DMS 273 (cell line): ENCODE measurements around the gene REEP2.
"Not testable (repeated sequence)": the region's sequence is repeated elsewhere in the genome, so short reads cannot be mapped to it uniquely, and the experiment has no call there.

Source experiments
- DNase-seq: peaks from one replicate; lab custom pipeline; 2025; ENCODE audit not compliant: unreplicated experiment; lab: John Stamatoyannopoulos, UW

Gene REEP2

GRCh38 chr5:138466125-138466899 lies 27.5 kb downstream of the REEP2 start:
- peak; percentile 67 for DNase-seq

DNA sequence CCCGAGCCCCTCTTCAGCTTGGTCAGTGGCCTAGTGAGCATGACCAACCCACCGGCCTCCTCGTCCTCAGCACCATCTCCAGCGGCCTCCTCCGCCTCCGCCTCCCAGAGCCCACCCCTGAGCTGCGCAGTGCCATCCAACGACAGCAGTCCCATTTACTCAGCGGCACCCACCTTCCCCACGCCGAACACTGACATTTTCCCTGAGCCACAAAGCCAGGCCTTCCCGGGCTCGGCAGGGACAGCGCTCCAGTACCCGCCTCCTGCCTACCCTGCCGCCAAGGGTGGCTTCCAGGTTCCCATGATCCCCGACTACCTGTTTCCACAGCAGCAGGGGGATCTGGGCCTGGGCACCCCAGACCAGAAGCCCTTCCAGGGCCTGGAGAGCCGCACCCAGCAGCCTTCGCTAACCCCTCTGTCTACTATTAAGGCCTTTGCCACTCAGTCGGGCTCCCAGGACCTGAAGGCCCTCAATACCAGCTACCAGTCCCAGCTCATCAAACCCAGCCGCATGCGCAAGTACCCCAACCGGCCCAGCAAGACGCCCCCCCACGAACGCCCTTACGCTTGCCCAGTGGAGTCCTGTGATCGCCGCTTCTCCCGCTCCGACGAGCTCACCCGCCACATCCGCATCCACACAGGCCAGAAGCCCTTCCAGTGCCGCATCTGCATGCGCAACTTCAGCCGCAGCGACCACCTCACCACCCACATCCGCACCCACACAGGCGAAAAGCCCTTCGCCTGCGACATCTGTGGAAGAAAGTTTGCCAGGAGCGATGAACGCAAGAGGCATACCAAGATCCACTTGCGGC lies 28.2 kb downstream of the REEP2 start:
- DNase-seq: peak; percentile 51

GRCh38 chr5:138467711-138468132 lies 28.9 kb downstream of the REEP2 start:
- no peak for DNase-seq

GRCh38 chr5:138468133-138468965 lies 29.5 kb downstream of the REEP2 start:
- DNase-seq: no peak

- DNase-seq: peak; percentile 56
Observed at GRCh38 chr5:138468966-138469539, 30.2 kb downstream of the REEP2 start.

- peak; percentile 79 for DNase-seq
Observed at GRCh38 chr5:138469540-138470321, 30.9 kb downstream of the REEP2 start.

DNA sequence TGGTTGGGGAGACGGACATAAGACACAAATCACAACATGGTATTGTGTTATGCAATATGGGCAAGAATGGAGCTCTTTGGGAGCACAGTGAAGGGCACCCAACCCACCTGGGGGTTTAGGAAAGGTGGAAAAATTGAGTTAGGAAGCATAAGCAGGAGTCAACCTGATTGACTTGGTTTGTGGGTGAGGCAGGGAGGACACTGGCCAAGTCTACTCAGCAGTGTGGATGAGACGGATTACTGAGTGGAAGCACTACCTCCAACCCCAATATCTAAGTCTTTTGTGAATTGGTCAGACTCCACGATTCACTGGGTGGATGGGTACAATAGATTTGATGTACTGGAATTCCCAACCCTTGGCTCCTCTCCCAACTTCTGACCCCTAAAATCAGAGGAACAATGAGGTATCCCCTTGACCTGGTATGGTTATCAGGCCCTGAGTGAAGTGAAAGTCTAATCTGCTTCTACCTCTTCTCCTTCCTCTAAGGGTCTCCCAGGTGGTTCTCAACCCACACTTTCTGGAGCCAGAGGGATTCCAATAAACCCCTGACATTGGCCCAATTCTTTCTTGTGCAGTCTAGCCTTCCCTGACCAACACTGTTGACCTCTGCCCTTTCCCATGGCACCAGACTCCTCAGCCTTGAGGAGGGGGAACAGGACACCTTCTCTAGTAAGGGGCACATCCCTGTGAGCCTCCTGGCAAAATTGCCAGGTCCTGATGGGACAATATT lies 31.6 kb downstream of the REEP2 start:
- DNase-seq: peak; percentile 77

GRCh38 chr5:138471052-138471361 lies 32.1 kb downstream of the REEP2 start:
- DNase-seq: peak; percentile 64

DNA sequence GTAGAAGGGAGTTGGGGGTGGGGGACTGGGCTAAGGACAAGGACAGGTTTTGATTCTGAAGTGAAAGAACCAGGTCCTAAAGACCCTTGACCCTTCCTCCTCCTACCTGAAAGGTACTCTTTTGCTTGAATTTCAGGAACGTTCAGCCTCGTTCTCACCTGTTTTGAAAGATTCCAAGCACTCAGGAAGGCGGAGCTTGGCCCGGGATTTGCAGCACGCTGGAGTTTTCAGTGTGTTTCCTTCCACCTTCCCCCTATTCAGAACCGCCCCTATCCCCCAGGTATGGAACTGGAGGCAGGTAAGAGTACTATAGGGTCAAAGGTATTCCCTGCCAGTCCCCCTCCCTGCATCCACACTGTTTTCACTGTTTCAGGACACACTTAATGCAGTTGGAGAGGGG lies 33.5 kb downstream of the REEP2 start:
- no peak for DNase-seq

DNA sequence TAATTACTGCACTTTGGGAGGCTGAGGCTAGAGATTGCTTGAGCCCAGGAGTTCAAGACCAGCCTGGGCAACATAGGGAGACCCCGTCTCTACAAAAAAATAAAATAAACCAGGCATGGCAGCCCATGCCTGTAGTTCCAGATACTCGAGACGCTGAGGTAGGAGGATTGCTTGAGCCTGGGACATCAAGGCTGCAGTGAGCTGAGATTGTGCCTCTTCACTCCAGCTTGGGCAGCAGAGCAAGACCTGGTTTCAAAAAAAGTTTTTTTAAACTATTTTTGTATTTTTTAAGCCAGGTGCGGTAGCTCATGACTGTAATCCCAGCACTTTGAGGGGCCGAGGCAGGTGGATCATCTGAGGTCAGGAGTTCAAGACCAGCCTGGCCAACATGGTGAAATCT lies 34.3 kb downstream of the REEP2 start:
- DNase-seq: not testable (repeated sequence)

DNA sequence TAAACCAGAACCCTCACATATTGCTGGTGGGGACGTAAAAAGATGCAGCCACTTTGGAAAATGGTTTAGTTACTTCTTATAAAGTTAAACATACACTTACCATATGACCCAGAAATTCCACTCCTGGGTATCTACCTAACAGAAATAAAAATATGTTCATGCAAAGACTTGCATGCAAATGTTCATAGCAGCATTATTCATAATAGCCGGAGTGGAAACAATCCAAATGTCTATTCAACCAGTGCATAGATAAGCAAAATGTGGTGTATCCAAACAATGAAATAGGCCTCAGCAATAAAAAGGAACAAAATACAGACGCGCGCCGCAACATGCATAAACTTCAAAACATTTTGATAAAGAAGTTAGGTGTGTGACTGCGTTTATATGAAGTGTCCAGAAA lies 38.1 kb downstream of the REEP2 start:
- no peak for DNase-seq

- no peak for DNase-seq
Observed at GRCh38 chr5:138482638-138483037, 43.8 kb downstream of the REEP2 start.

- no peak for DNase-seq
Observed at GRCh38 chr5:138488481-138488945, 49.7 kb downstream of the REEP2 start.

DNA sequence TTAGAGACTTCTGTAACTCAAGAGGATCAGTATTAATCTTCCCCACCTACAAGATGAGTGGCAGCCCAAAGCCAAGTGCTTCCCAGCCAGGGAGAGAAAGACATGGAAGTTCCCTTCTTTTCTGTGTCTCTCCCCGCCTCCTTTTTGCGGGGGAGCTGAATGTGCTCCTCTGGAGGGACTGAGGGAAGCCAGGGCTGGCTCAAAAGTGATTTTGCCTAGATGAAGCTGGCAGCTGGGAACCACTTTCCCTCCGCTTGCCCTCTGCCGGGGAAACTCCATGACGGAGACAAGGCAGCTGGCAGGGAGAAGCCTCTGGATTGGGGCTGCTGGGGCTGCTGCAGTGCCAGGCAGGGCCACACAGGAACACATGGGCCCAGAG lies 50.8 kb downstream of the REEP2 start:
- DNase-seq: peak; percentile 86

GRCh38 chr5:138490648-138491283 lies 51.9 kb downstream of the REEP2 start:
- no peak for DNase-seq

DNA sequence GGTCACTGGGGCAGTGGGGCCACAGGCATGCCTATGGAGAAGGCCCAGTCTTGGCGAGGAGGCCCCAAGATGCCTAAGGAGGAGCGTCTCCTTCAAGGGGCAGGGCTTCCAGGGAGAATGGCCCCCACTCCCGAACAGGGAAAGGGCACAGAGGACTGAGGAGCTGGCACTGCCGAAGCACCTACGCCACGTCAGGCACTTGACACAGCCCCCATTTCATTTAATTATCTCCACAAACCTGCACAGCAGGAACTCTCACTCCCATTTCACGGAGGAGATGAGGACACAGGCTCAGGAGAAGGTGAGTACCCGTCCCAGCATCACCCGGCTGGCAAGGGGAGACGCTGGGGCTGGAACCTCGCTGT lies 52.4 kb downstream of the REEP2 start:
- DNase-seq: no peak

GRCh38 chr5:138491669-138492559 lies 53.1 kb downstream of the REEP2 start:
- peak; percentile 97 for DNase-seq

DNA sequence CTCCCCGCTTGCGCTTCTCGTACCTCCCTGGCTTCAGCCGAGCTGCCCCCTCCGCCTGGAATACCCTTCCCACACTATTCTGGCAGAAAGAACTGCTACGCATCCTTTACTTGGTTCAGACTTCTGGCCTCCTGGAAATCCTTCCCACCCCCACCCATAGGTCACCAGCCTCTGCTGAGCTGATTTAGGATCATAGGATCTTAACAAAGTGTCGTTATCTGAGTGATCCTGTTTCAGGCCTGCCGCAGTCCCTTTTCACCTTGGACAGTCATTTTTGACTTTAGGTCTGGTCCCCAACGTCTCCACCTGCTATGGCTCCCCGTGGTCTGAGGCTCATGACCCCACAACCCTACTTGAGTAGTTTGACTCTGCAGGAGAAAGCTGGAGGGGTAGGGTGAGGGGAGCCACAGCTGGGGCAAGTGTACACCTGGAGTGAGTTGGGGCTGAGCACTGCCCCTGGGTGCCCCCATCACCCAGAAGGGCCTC lies 53.7 kb downstream of the REEP2 start:
- no peak for DNase-seq
